Thyroid gland (tissue), 4 donors: ENCODE results near the gene LRRC75B.
"Not testable (repeated sequence)": the region's sequence is repeated elsewhere in the genome, so short reads cannot be mapped to it uniquely, and the experiment has no call there.

Source experiments
- CTCF ChIP-seq, 6 experiments: fragments of 200-600 bp in 3 of 6; fragments of 450-650 bp in 3 of 6; sonication (generic) in 3 of 6; IDR thresholded peaks; one replicate each; pipeline ENCODE4 v1.5.1; 2016 to 2019; ENCODE audit warnings: antibody characterized with exemption in 6 of 6, mild to moderate bottlenecking in 2 of 6, inconsistent platforms in 1 of 6, moderate library complexity in 1 of 6
- POLR2A ChIP-seq, 2 donors: fragments of 450-650 bp; IDR thresholded peaks; one replicate each; pipeline ENCODE4 v1.6.1; 2017; ENCODE audit warnings: antibody characterized with exemption in 2 of 2, mild to moderate bottlenecking in 2 of 2, moderate library complexity in 1 of 2

DNA sequence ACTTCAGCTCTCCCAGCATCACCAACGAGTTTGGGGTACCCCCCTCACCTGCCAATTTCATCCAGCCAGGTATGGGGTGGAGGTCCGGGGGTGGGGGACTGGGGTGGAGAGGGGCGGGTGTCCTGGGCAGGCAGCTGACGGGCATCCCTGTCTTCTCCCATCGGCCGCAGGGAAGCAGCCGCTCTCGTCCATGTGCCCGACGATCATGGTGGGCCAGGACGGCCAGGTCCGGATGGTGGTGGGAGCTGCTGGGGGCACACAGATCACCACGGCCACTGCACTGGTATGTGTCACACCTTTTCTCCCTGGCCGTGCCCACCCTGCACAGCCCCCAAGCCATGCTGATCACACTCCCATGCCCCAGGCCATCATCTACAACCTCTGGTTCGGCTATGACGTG is 35.0 kb upstream of the LRRC75B start:
- not testable (repeated sequence) for TF ChIP-seq CTCF, POLR2A (IDR thresholded peaks at IDR 0.05)
